ENCODE results near the gene RNF152.

DNA sequence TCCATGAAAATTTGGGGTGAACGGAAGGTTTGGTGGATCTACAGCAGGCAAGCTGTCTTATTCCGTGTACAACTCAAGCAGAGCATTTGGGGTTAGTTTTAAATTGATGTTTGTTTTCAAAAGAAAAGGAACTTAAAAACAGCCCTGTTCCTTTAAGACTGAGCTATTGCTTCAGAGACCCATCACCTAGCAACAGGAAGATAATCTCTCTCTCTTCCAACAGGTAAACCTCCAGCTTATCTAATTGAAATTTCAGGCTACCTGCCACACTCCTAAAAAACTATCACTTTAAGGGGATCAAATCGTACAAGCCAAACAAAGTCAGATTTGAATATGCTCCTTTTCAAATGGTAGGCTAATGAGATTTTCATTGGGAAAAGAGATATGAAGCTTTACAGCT, 101.8 kb downstream of the RNF152 start:
- no peak for TF ChIP-seq POLR2A (IDR thresholded peaks at IDR 0.05; ENCODE audit: low read depth, low read length)
- TF ChIP-seq, protein P1, sequence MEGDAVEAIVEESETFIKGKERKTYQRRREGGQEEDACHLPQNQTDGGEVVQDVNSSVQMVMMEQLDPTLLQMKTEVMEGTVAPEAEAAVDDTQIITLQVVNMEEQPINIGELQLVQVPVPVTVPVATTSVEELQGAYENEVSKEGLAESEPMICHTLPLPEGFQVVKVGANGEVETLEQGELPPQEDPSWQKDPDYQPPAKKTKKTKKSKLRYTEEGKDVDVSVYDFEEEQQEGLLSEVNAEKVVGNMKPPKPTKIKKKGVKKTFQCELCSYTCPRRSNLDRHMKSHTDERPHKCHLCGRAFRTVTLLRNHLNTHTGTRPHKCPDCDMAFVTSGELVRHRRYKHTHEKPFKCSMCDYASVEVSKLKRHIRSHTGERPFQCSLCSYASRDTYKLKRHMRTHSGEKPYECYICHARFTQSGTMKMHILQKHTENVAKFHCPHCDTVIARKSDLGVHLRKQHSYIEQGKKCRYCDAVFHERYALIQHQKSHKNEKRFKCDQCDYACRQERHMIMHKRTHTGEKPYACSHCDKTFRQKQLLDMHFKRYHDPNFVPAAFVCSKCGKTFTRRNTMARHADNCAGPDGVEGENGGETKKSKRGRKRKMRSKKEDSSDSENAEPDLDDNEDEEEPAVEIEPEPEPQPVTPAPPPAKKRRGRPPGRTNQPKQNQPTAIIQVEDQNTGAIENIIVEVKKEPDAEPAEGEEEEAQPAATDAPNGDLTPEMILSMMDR (conservative IDR thresholded peaks at IDR 0.05; ENCODE audit: low read depth, low read length) = no peak
- TF ChIP-seq RCOR1 (IDR thresholded peaks at IDR 0.05; ENCODE audit: insufficient replicate concordance, low read length) = no peak
- no peak for TF ChIP-seq RFX5 (IDR thresholded peaks at IDR 0.05; ENCODE audit: low read depth, low read length)
- TF ChIP-seq, protein P2, sequence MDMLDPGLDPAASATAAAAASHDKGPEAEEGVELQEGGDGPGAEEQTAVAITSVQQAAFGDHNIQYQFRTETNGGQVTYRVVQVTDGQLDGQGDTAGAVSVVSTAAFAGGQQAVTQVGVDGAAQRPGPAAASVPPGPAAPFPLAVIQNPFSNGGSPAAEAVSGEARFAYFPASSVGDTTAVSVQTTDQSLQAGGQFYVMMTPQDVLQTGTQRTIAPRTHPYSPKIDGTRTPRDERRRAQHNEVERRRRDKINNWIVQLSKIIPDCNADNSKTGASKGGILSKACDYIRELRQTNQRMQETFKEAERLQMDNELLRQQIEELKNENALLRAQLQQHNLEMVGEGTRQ (IDR thresholded peaks at IDR 0.05; ENCODE audit: low read depth, low read length) = no peak
- no peak for TF ChIP-seq SMC3 (IDR thresholded peaks at IDR 0.05; ENCODE audit: low read depth, low read length)
- no peak for TF ChIP-seq RAD21 (IDR thresholded peaks at IDR 0.05; ENCODE audit: low read length)
- TF ChIP-seq BHLHE40 (IDR thresholded peaks at IDR 0.05; ENCODE audit: low read depth, low read length) = no peak
- TF ChIP-seq MAFK (IDR thresholded peaks at IDR 0.05; ENCODE audit: low read depth, low read length) = no peak
- TF ChIP-seq MAZ (IDR thresholded peaks at IDR 0.05; ENCODE audit: borderline replicate concordance, low read depth, low read length) = no peak
- no peak for TF ChIP-seq FOS (IDR thresholded peaks at IDR 0.05; ENCODE audit: low read depth, low read length)
- no peak for TF ChIP-seq MXI1 (IDR thresholded peaks at IDR 0.05; ENCODE audit: borderline replicate concordance, low read depth, low read length)
- TF ChIP-seq CEBPB (IDR thresholded peaks at IDR 0.05; ENCODE audit: low read depth, low read length) = no peak

Data from IMR-90 (cell line).